K562 (cell line): ENCODE data around the gene USP2. TPM values are rescaled to one million over a fixed set of nuclear protein-coding genes. Genes with fewer than 3 reads are reported as not detected.

ENCODE experiments used
- ATAC-seq: fragments of 200-7000 bp; cut with Tn5 transposase; 3 replicates; pipeline ENCODE4 v1.9.1; 2020; ENCODE audit warnings: moderate library complexity
- BruUV-seq: library from RNA; stranded (reverse); fragments of 400-500 nt; replicated peaks from 2 replicates; lab custom pipeline; 2021; lab: Mats Ljungman, UMichigan
- CTCF ChIA-PET: fragments of 300-600 bp; formaldehyde crosslinking; extraction: SDS; loops from one replicate; lab custom pipeline; 2021; ENCODE audit warnings: low intra/inter-chr PET ratio; lab: Yijun Ruan, JAX
- POLR2A ChIA-PET: fragments of 300-600, 350-650 bp; sonication (Branson Sonifier 250); formaldehyde crosslinking; extraction: SDS; loops from one replicate; lab custom pipeline; 2021; ENCODE audit warnings: antibody characterized with exemption, inconsistent platforms; lab: Yijun Ruan, JAX
- DNase-seq, 4 experiments: peaks; one replicate each; pipeline versions ENCODE4 v3.0.0 to v3.0.0-alpha.2; 2011 to 2018; ENCODE audit warnings: low spot score in 3 of 4, mixed read lengths in 3 of 4; ENCODE audit errors: extremely low read depth in 1 of 4
- FAIRE-seq: peaks from 2 replicates; lab custom pipeline; 2011; peaks lifted over from hg19 to GRCh38; lab: Jason Lieb, UNC
- H2AFZ ChIP-seq: 2 replicates; pipeline ENCODE4 v1.6.0; 2011; ENCODE audit warnings: low read depth, low read length, control low read depth, inconsistent platforms
- H3K27ac ChIP-seq: fragments of 200-600 bp; 3 replicates; pipeline ENCODE4 v1.8.0; 2011; ENCODE audit warnings: low read depth, mild to moderate bottlenecking, control low read depth, inconsistent platforms, low read length, moderate library complexity, mixed read lengths; ENCODE audit errors: extremely low read depth
- H3K27me3 ChIP-seq, 2 experiments: fragments of 300-600 bp in 1 of 2; 2 replicates in 1 of 2; 3 replicates in 1 of 2; pipeline versions ENCODE4 v1.6.0 to v1.8.0; 2011; ENCODE audit warnings: inconsistent platforms in 2 of 2, low read length in 2 of 2, mild to moderate bottlenecking in 1 of 2, mixed read lengths in 1 of 2, moderate library complexity in 1 of 2; ENCODE audit not compliant: control insufficient read depth in 2 of 2, insufficient read depth in 2 of 2
- H3K36me3 ChIP-seq: fragments of 300-600 bp; 3 replicates; pipeline ENCODE4 v1.8.0; 2011; ENCODE audit warnings: mild to moderate bottlenecking, low read length, inconsistent platforms; ENCODE audit not compliant: control insufficient read depth, insufficient read depth
- H3K4me1 ChIP-seq, 2 experiments: fragments of 200-600 bp in 1 of 2; replicated peaks in 1 of 2; 2 replicates in 1 of 2; 3 replicates in 1 of 2; pipeline versions ENCODE4 v1.5.1 to v1.8.0; 2011; ENCODE audit warnings: inconsistent platforms in 2 of 2, low read length in 2 of 2, mild to moderate bottlenecking in 1 of 2, mixed read lengths in 1 of 2, moderate library complexity in 1 of 2; ENCODE audit not compliant: control insufficient read depth in 2 of 2, insufficient read depth in 2 of 2
- H3K4me2 ChIP-seq: 2 replicates; pipeline ENCODE4 v1.6.1; 2011; ENCODE audit warnings: low read length, control low read depth, inconsistent platforms, mixed read lengths; ENCODE audit not compliant: insufficient read depth
- H3K4me3 ChIP-seq: fragments of 200-600 bp; sonication (generic), shearing (Covaris generic); 2 replicates; pipeline ENCODE4 v1.5.1; 2016; ENCODE audit warnings: control low read depth, inconsistent platforms
- H3K79me2 ChIP-seq: fragments of 200-600 bp; 3 replicates; pipeline ENCODE4 v1.8.0; 2011; ENCODE audit warnings: low read length, inconsistent platforms; ENCODE audit not compliant: control insufficient read depth, insufficient read depth
- H3K9ac ChIP-seq, 2 experiments: 2 replicates each; pipeline versions ENCODE4 v1.6.0 to v1.6.1; 2011; ENCODE audit warnings: low read depth in 2 of 2, low read length in 2 of 2, control low read depth in 1 of 2, inconsistent platforms in 1 of 2, mild to moderate bottlenecking in 1 of 2, mixed read lengths in 1 of 2; ENCODE audit not compliant: insufficient read depth in 1 of 2
- H3K9me1 ChIP-seq: one replicate; pipeline ENCODE4 v1.6.0; 2011; ENCODE audit warnings: inconsistent platforms, mild to moderate bottlenecking, low read length, moderate library complexity; ENCODE audit not compliant: control insufficient read depth, insufficient read depth
- H3K9me3 ChIP-seq: replicated peaks from 2 replicates; pipeline ENCODE4 v1.5.1; 2011; ENCODE audit warnings: low read depth, low read length, inconsistent platforms; ENCODE audit not compliant: control insufficient read depth, insufficient read depth
- H4K20me1 ChIP-seq: replicated peaks from 2 replicates; pipeline ENCODE4 v1.6.1; 2011; ENCODE audit warnings: low read length, inconsistent platforms, mixed read lengths; ENCODE audit not compliant: control insufficient read depth, insufficient read depth
- ASH1L ChIP-seq: fragments of 450-650 bp; IDR thresholded peaks from 2 replicates; pipeline ENCODE4 v1.6.1; 2018; ENCODE audit warnings: borderline replicate concordance, mild to moderate bottlenecking, low read depth; ENCODE audit not compliant: partially characterized antibody
- RFX5 ChIP-seq: IDR thresholded peaks from 2 replicates; pipeline ENCODE4 v1.6.1; 2011; ENCODE audit warnings: low read depth, mild to moderate bottlenecking, improper control_type of control experiment, low read length
- TCF3 ChIP-seq: sonication (generic); formaldehyde crosslinking; IDR thresholded peaks from 2 replicates; pipeline ENCODE4 v1.4.0; 2020; ENCODE audit warnings: mild to moderate bottlenecking, missing genetic modification reagents
- ZBTB8A ChIP-seq: fragments of 450-650 bp; IDR thresholded peaks from 2 replicates; pipeline ENCODE4 v1.6.1; 2018; ENCODE audit warnings: mild to moderate bottlenecking, moderate library complexity; ENCODE audit not compliant: partially characterized antibody
- WGBS: fragments of 100-300 bp; shearing (Covaris generic); methylation state at CpG from one replicate; pipeline ENCODE4 v1.1.6; 2016; ENCODE audit warnings: low coverage, mixed read lengths; ENCODE audit not compliant: insufficient coverage; ENCODE audit errors: missing lambda C conversion rate; 5-methylcytosine and 5-hydroxymethylcytosine counted together
- in situ Hi-C: fragments of 300-500 bp; cut with MboI; formaldehyde crosslinking; loops from 4 replicates; pipeline ENCODE4 v1.15.0; 2018; ENCODE audit warnings: inconsistent platforms, mixed read lengths
- intact Hi-C: fragments of 100-400 bp; cut with micrococcal nuclease; formaldehyde crosslinking; loops from 2 replicates; pipeline ENCODE4 v1.14.2; 2022
- polyA plus RNA-seq, 8 experiments: library from polyadenylated mRNA; depleted of rRNA in 4 of 8; stranded (reverse) in 5 of 8; unstranded in 3 of 8; fragments of >200 nt; fragmentation: Nextera tagmentation in 2 of 8; fragmentation: Illumina TruSeq in 1 of 8; extraction: Ambion mirVana in 2 of 8; extraction: Trizol in 1 of 8; gene quantifications; 2 replicates each; pipeline versions ENCODE4 v1.2.1 to v1.2.3, GENCODE V29; 2011 to 2014; ENCODE audit warnings: inconsistent platforms in 1 of 8, missing spikeins in 1 of 8
- total RNA-seq, 7 experiments: library from RNA; depleted of rRNA in 6 of 7; stranded (reverse); fragments of >200 nt in 6 of 7; fragmentation: Illumina TruSeq in 2 of 7; extraction: Trizol in 2 of 7; gene quantifications; 2 replicates each; pipeline versions ENCODE4 v1.2.1 to v1.2.3, GENCODE V29; 2011 to 2021; ENCODE audit warnings: low replicate concordance in 1 of 7
- TF ChIP-seq, protein P1 (sequence below): sonication (generic); formaldehyde crosslinking; IDR thresholded peaks from 2 replicates; pipeline ENCODE4 v1.9.0; 2022; ENCODE audit warnings: mild to moderate bottlenecking, missing genetic modification reagents
- TF ChIP-seq, protein P2 (sequence below), 2 experiments: IDR thresholded peaks; 2 replicates each; pipeline ENCODE4 v1.6.1; 2011; ENCODE audit warnings: borderline replicate concordance in 1 of 2, control low read depth in 1 of 2, low read depth in 1 of 2, low read length in 1 of 2, mild to moderate bottlenecking in 1 of 2, mixed read lengths in 1 of 2, moderate library complexity in 1 of 2; ENCODE audit not compliant: insufficient read depth in 1 of 2, insufficient read length in 1 of 2, poor library complexity in 1 of 2, severe bottlenecking in 1 of 2; ENCODE audit errors: extremely low read depth in 1 of 2
- TF ChIP-seq, protein P3 (sequence below): fragments of 450-650 bp; IDR thresholded peaks from 2 replicates; pipeline ENCODE4 v1.6.1; 2017; ENCODE audit warnings: antibody characterized with exemption, mild to moderate bottlenecking

The USP2 gene
- total and polyA plus RNA-seq, 9 of the 15 experiments (the other 6 are each of a cell fraction or from before 2014, with no cell fraction given): 2.8 to 16.9 (median 3.9) TPM

DNA sequence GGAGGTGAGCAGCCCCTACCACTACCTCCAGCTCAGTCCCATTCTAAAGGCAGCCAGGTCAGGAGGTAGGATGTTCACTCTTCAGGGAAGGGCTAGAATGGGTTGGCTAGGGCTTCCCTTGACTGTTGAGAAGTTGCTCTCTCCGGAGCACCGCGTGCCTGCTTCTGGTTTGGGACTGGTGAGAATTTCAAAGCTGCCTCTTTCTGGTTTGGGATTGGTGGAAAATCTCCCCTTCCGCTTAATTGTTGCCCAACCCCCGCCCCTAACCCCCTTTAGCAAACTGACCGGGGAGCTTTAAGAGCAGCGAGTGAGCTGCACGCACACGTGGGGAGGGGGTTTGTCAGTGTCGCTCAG lies 686 bp downstream of the USP2 start:
- WGBS: 0% methylated on average over 10 of the region's 10 CpGs
- Histone ChIP-seq H3K9ac (peak overlapping the region; percentile 76 to 91), H3K27me3 (no peaks in the 10 kb centered on the region), H3K79me2 (peaks cover 25% of the 10 kb centered on the region), H3K9me1 (no peaks in the 10 kb centered on the region), H3K4me1 (peaks cover 45 to 53% of the 10 kb centered on the region in 2 experiments), H3K4me3 (peak overlapping the region; percentile 61), H2AFZ (peak overlapping the region; percentile 90), H4K20me1 (no peaks in the 10 kb centered on the region), H3K36me3 (peaks cover 10% of the 10 kb centered on the region; the same call in 1 of the 3 replicates), H3K27ac (peak overlapping the region; percentile 67; the same call in 2 of the 3 replicates), H3K4me2 (peak overlapping the region; percentile 92), H3K9me3 (no peaks in the 10 kb centered on the region; the same call in 1 of the 2 replicates)
- POLR2A ChIA-PET: interaction anchor here (0.6 to 6.0 kb wide), 8 partner anchors 9 to 591 kb away, joined by 3 to 34 read pairs (median 4); no protein-coding TSS in a partner anchor
- peak; percentile 52 for FAIRE-seq
- no TSS peak for BruUV-seq
- in situ Hi-C loops (no loop called here), intact Hi-C loops (loop anchor here (1.0 to 2.0 kb wide), 3 partner anchors 25 to 93 kb away; no protein-coding TSS in a partner anchor)
- ATAC-seq: peak; percentile 22
- peak in 2 of 4 experiments; percentile 29 to 57 for DNase-seq
- CTCF ChIA-PET: interaction anchor here (1.3 to 4.2 kb wide), 2 partner anchors 23 to 94 kb away, joined by 3 to 27 read pairs; no protein-coding TSS in a partner anchor
- TF ChIP-seq TCF3: no peak
- TF ChIP-seq ASH1L: no peak
- TF ChIP-seq, protein P1, sequence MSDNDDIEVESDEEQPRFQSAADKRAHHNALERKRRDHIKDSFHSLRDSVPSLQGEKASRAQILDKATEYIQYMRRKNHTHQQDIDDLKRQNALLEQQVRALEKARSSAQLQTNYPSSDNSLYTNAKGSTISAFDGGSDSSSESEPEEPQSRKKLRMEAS (CRISPR knock-in tag): 0 out of 2 replicates have a peak, but pooled peaks have one; percentile 11
- TF ChIP-seq RFX5: no peak
- TF ChIP-seq, protein P2, sequence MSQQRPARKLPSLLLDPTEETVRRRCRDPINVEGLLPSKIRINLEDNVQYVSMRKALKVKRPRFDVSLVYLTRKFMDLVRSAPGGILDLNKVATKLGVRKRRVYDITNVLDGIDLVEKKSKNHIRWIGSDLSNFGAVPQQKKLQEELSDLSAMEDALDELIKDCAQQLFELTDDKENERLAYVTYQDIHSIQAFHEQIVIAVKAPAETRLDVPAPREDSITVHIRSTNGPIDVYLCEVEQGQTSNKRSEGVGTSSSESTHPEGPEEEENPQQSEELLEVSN (IDR thresholded peaks at IDR 0.05; ENCODE audit: borderline replicate concordance in 1 of 2, extremely low read depth in 1 of 2, insufficient read depth in 1 of 2, insufficient read length in 1 of 2, low read depth in 1 of 2, low read length in 1 of 2, poor library complexity in 1 of 2, severe bottlenecking in 1 of 2): peak in 1 of 2 experiments; percentile 81
- TF ChIP-seq ZBTB8A: no peak
- TF ChIP-seq, protein P3, sequence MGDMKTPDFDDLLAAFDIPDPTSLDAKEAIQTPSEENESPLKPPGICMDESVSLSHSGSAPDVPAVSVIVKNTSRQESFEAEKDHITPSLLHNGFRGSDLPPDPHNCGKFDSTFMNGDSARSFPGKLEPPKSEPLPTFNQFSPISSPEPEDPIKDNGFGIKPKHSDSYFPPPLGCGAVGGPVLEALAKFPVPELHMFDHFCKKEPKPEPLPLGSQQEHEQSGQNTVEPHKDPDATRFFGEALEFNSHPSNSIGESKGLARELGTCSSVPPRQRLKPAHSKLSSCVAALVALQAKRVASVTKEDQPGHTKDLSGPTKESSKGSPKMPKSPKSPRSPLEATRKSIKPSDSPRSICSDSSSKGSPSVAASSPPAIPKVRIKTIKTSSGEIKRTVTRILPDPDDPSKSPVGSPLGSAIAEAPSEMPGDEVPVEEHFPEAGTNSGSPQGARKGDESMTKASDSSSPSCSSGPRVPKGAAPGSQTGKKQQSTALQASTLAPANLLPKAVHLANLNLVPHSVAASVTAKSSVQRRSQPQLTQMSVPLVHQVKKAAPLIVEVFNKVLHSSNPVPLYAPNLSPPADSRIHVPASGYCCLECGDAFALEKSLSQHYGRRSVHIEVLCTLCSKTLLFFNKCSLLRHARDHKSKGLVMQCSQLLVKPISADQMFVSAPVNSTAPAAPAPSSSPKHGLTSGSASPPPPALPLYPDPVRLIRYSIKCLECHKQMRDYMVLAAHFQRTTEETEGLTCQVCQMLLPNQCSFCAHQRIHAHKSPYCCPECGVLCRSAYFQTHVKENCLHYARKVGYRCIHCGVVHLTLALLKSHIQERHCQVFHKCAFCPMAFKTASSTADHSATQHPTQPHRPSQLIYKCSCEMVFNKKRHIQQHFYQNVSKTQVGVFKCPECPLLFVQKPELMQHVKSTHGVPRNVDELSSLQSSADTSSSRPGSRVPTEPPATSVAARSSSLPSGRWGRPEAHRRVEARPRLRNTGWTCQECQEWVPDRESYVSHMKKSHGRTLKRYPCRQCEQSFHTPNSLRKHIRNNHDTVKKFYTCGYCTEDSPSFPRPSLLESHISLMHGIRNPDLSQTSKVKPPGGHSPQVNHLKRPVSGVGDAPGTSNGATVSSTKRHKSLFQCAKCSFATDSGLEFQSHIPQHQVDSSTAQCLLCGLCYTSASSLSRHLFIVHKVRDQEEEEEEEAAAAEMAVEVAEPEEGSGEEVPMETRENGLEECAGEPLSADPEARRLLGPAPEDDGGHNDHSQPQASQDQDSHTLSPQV: no peak
